ENCODE results near the gene ENO3.

ENO3 gene

DNA sequence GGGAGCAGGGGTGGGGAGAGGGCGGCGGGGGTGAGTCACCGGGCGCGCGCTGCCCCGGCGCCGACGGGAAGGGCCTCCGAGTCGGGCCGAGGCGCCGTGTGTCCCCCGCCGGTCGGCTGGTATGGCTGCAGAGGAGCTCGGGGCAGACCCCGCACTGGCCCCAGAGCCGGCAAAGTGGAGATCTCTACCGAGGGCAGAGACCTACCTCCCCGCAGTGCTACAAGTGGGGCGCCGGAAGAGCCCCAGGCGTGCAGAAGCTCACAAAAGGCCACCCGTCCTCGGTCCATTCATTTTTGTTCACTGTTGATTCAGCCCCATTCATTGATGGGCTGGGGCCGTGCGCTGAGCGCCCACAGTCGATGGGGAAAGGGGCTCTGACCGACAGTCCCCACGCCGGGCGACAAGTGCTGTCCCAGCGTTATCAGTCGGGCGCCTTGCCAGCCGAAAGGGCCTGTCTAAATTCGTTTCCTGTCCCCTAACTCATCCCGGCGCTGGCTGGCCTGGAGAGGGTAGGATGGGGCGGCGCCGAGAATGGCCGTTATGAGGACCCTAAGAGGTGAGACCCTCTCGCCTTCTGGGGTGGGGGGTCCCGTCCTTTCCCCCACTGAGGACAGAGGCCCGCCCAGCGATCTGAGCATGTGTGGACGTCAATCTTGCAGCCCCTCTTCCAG, 709 bp upstream of the ENO3 start:
- peak; percentile 60 for DNase-seq (ENCODE audit: low spot score)

DNA sequence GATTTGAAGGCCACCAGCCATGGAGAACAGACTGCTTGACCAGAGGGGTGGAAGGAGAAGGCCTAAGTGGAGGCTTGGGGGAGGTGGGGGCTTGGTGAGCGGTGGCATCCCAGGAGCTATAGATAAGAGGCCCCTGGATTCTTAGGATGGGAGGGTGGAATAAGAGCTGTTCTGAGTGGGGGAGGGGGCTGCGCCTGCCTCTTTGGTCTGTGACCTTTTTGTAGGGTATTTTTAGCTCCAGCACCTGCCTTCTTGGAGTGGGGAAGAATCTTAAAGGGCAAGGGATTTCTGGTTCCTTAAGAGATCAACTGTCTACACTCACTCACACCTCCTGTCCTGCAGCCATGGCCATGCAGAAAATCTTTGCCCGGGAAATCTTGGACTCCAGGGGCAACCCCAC, 567 bp downstream of the ENO3 start:
- DNase-seq (ENCODE audit: low spot score), result no peak

DNA sequence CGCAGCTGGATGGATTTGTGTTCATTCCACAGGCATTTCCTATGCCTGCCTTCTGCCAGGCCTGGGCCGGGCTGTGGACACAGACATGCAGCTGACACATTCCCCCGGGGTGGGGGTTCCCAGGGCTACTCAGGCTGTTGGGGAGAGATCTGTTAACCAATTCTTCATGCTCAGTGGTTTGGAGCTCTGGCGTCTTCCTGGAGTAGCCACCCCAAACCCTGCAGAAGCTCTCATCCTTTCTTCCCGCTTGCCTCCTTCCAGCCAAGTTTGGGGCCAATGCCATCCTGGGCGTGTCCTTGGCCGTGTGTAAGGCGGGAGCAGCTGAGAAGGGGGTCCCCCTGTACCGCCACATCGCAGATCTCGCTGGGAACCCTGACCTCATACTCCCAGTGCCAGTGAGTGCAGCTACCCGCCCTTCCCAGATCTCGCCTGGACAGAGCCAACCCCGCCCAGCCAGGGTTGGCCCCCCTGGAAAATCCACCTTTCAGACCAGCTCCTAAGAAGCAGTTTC, 2.6 kb downstream of the ENO3 start:
- peak; percentile 86 for DNase-seq (ENCODE audit: low spot score)

GRCh38 chr17:4955091-4955490, 4.2 kb downstream of the ENO3 start:
- no peak for DNase-seq (ENCODE audit: low spot score)

DNA sequence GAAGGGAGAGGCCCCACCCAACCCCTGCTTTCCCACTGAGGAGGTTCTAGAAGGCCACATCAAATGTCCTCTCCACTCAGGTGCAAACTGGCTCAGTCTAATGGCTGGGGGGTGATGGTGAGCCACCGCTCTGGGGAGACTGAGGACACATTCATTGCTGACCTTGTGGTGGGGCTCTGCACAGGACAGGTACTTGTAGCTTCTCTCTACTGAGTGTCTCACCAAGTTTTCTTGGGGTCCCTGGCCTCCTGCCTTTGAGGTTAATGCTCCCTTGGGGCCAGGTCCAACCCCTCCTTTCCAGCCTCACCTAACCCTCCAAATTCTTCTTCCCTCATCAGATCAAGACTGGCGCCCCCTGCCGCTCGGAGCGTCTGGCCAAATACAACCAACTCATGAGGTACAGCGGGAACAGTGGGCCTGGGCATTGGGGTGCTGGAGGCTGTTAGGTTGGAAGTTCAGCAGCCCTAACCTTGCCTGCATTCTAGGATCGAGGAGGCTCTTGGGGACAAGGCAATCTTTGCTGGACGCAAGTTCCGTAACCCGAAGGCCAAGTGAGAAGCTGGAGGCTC, 5.7 kb downstream of the ENO3 start:
- DNase-seq (ENCODE audit: low spot score), result no peak

GRCh38 chr17:4958102-4958501, 7.2 kb downstream of the ENO3 start:
- no peak for DNase-seq (ENCODE audit: low spot score)

DNA sequence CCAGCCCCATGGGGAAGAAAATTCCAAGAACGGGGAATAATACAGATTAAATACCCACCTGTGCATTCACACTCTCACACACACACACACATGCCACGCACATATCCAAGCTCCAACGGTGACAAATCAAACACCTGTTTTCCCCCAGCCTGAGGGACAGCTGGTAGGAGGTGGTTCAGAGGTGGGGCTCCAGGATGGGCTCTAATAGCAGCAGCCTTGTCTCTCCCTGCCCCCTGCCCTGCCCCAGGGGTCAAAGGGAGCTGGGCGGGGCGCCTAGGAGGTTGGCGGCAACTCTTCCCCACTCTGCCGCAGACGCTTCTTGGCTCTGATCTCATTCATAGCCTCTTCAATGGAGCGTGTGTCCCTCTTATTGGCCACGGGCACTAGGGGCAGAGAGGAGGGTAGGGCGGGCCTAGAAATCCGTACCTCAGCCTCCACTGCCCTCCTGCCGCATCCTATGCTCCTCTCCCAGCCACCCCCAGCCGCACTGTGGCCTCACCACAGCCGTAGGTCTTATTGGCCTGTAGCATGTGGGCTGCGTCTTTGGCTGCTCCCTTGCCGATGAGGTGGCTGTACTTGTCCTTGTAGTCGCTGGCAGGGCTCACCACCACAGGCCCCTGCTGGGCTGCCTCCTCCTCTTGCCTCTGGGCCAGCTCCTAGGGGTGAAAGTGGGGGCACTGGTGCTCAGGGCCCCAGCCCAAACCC, 8.5 kb downstream of the ENO3 start:
- no peak for DNase-seq (ENCODE audit: low spot score)

GRCh38 chr17:4960279-4960922, 9.5 kb downstream of the ENO3 start:
- DNase-seq (ENCODE audit: low spot score), result no peak

GRCh38 chr17:4965311-4965986, 14.5 kb downstream of the ENO3 start:
- no peak for DNase-seq (ENCODE audit: low spot score)

DNA sequence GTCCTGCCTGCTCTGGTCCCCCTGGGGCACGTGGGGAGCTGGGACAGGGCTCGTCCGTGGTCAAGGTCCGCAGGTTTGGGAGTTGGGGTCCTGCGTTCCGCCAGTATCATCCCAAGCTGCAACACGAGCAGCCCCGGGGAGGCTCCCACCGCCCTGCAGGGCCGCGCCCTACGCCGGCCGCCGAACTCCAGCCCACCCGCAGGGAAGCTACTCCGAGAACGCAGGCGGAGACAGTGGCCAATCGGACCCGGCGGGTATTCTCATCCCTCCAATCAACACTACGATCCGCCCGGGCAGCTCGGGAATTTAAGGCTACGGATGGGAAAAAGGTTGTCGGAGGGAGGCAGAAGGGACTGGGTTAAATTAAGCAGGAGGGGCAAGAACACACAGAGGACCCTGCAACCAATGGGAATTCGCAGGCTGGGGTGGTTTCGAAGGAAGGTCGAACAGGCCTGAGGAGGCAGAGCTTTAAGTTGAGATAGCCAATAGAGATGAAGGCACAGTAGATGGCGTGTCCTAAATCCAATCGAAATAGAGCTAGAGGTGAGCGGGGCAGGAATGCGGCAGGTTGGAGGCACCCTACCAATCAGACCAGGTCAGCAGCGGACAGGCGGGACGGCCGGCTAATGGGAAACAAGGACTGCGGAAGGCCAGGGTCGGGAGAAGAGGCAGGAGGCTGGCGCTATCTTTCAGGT, 16.1 kb downstream of the ENO3 start:
- peak; percentile 99 for DNase-seq (ENCODE audit: low spot score)

DNA sequence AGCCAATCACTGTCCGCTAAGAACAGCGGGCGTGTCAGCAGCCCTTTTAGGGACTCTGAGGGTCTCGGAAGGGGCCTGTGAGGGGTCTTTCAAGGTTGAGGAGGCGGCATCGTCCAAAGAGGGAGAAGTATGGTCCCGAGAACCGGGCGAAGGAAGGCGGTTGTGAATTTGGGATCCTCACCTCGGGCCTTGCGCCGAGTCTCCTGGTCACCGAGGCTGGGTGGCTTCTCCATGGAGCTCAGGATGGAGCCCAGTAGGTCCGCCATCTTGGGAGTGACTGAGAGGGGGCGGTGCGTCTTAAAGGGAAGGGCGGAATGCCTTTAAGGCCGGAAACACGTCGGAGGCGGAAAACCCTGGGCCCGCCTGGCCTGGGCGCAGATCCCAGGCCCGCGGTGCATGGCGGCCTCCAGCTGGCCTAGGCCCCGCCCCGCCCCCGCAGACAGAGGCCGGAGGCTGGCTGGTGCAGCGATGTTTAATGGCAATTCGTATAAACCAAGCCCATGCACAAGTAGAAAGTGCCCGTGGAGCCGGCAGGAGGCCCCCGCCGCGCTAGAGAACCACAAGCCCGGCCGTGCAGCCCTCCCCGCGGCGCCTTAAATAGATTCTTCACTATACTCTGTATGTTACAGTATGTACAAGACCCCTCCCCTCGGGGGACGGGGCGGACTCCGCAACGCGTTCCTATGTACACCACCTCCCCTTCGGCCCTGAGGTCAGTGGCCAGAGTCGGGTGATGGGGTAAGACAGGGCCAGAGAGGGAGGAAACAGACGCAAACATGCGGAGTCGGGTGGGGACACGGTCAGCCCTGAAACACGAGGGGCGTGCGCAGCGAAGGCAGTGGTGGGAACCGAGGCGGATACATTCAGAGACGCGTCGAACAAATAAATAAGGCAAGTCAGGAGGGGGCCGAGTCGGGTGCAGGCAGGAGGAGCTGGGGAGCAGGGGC, 16.9 kb downstream of the ENO3 start, which contains the start of gene SPAG7:
Gene SPAG7 (minus strand): TSS at position 279 of the 947 bp plus-strand sequence. CDS start 13 bp downstream, at position 266.
- peak; percentile 96 for DNase-seq (ENCODE audit: low spot score)

GRCh38 chr17:4968486-4969046, 17.6 kb downstream of the ENO3 start:
- no peak for DNase-seq (ENCODE audit: low spot score)

GRCh38 chr17:4969047-4969550, 18.2 kb downstream of the ENO3 start:
- peak; percentile 76 for DNase-seq (ENCODE audit: low spot score)

DNA sequence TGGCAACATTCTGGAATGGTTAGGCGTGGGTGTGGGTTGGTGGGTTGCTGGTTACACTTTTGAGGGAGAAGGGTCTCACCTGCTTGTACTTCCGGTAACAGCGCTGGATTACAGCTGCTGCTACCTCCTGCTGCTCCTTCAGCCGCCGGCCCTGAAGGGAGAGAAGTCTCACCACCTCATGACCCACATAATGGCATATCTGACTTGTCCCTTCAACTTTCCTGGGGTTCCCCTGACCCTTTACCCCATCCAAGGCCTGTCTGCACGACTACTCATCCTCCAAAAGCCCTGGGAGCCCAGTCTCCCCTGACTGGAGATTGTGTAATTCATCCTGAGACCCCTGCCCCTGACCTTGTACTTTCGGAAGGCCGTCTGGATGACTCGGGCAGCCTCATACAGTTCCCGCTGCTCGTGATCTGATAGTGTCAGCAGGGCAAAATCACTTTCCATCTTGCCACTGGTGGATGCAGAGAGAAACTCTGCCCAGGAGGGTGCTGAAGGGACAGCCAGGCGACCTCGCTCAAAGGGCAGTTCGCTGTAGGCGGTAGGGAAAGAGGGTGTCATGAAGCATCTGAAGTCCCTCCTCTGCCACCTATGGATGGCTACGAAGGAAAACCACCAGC, 18.7 kb downstream of the ENO3 start:
- no peak for DNase-seq (ENCODE audit: low spot score)

GRCh38 chr17:4970273-4970672, 19.4 kb downstream of the ENO3 start:
- DNase-seq (ENCODE audit: low spot score), result no peak

- DNase-seq (ENCODE audit: low spot score), result no peak
These were observed 20.9 kb downstream of the ENO3 start for GRCh38 chr17:4971826-4972225.

DNA sequence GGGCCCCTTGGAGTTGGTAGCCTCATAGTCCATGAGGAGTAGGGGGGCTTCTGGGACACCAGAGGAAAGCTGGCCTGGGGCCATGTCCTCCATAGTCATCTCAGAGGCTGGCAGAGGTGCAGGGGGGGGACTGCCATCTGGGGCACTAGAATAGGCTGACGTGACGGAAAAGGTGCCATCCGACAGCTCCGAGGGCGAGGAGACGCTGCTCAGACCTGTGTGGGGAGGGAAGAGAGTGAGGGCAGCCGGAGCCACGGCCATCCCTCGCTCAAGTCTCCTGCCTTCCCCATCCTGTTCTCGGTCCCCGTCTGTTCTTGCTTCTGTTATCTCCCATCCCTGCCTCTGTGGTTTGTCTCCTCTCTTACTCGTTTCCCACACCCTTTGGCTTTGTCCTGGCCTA, 21.4 kb downstream of the ENO3 start:
- DNase-seq (ENCODE audit: low spot score), result no peak

GRCh38 chr17:4972752-4973151, 21.8 kb downstream of the ENO3 start:
- no peak for DNase-seq (ENCODE audit: low spot score)
